Psoas muscle (tissue), 8 donors: ENCODE measurements around the gene HRK. TPM values are rescaled to one million over a fixed set of nuclear protein-coding genes. Genes with fewer than 3 reads are reported as not detected.

Experiments used
- ATAC-seq, 4 donors: fragments of 200-7000 bp; cut with Tn5 transposase; one replicate each; pipeline ENCODE4 v1.9.1; 2020; ENCODE audit warnings: moderate library complexity in 3 of 4, mild to moderate bottlenecking in 2 of 4
- DNase-seq, 2 donors: peaks; one replicate each; pipeline ENCODE4 v3.0.0-alpha.2; 2020
- H3K27ac ChIP-seq: fragments of 200-600 bp; one replicate; pipeline ENCODE4 v1.8.0; 2022
- H3K27me3 ChIP-seq, 3 donors: fragments of 200-600 bp in 1 of 3; one replicate each; pipeline versions ENCODE4 v1.6.1 to v1.8.0; 2013 to 2022; ENCODE audit warnings: low read length in 2 of 3, mild to moderate bottlenecking in 2 of 3, moderate library complexity in 1 of 3; ENCODE audit not compliant: insufficient read depth in 3 of 3
- H3K36me3 ChIP-seq, 2 donors: fragments of 200-600 bp in 1 of 2; one replicate each; pipeline versions ENCODE4 v1.6.1 to v1.8.0; 2013 to 2022; ENCODE audit warnings: low read depth in 1 of 2, mild to moderate bottlenecking in 1 of 2, moderate library complexity in 1 of 2; ENCODE audit not compliant: insufficient read depth in 1 of 2
- H3K4me1 ChIP-seq: fragments of 200-600 bp; one replicate; pipeline ENCODE4 v1.8.0; 2022
- H3K4me3 ChIP-seq: fragments of 200-600 bp; one replicate; pipeline ENCODE4 v1.8.0; 2022; ENCODE audit warnings: mild to moderate bottlenecking
- H3K9me3 ChIP-seq: fragments of 200-600 bp; one replicate; pipeline ENCODE4 v1.8.0; 2022
- CTCF ChIP-seq: fragments of 200-600 bp; IDR thresholded peaks from one replicate; pipeline ENCODE4 v1.8.0; 2022; ENCODE audit warnings: antibody characterized with exemption
- WGBS, 3 donors: extraction: QIAGEN DNeasy Blood & Tissue Kit; methylation state at CpG; one replicate each; pipeline versions ENCODE4 v1.1.6 to v1.1.7; 2013; 5-methylcytosine and 5-hydroxymethylcytosine counted together
- intact Hi-C, 2 donors: fragments of 100-400 bp; cut with DNase I; formaldehyde crosslinking; loops; one replicate each; pipeline versions ENCODE4 v1.11.0 to v1.14.2; 2022
- polyA plus RNA-seq, 3 donors: library from polyadenylated mRNA; stranded (reverse); fragments of 200-250 nt; gene quantifications; one replicate each; pipeline ENCODE4 v1.2.3, GENCODE V29; 2013
- total RNA-seq, 4 donors: library from RNA; stranded (reverse); fragmentation: NEBNext Ultra II Directional in 2 of 4; extraction: Animal tissue kit (Norgen Biotek cat#: 25700) in 2 of 4; gene quantifications; one replicate each; pipeline versions ENCODE4 v1.2.1 to v1.2.4, GENCODE V29; 2021 to 2023
- donor health status: healthy with polysubstance abuse.
- donor health status: DM: no; HTN: no; CAD: no; lungs with moderate emphysema.
- donor health status: Bipolar disorder and iron deficiency.
- donor health status: healthy.
- donor health status: DM: yes; HTN: yes; CAD: no.
- donor health status: DM: no; HTN: no; CAD: no.
- donor health status: DM: no; HTN: no; CAD: no.
- donor health status: DM: yes; HTN: yes; CAD: no.

Gene HRK
- total and polyA plus RNA-seq, 7 donors, result under 0.01 to 0.60 (median 0.01) TPM; not detected in 2

DNA sequence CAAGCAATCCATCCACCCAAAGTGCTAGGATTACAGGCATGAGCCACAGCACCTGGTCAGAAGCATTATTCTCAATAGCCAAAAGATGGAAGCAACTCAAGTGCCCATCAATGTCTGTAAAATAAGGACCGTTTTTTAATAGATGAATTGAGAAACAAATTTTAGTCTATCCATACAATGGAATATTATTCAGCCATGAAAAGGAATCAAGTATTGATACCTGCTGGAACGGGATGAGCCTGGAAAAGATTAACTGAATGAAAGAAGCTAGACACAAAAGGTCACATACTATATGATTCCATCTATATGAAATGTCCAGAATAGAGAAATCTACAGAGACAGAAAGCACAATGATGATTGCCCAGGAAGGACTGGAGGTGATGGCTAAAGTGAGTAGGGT lies 20.4 kb upstream of the HRK start:
- no peaks in the 10 kb centered on the region for H3K9me3 ChIP-seq
- no peaks in the 10 kb centered on the region for H3K4me1 ChIP-seq
- WGBS, 3 donors, result 80 to 87% (median 81%) methylated on average over 2 of the region's 2 CpGs
- intact Hi-C loops, result no loop called here
- DNase-seq (no peak), ATAC-seq (no peak)
- H3K4me3 ChIP-seq, result no peak overlapping the region
- H3K36me3 ChIP-seq, result no peaks in the 10 kb centered on the region
- TF ChIP-seq CTCF, result no peak
- H3K27ac ChIP-seq, result no peak overlapping the region
- peaks cover 1 to 7% (median 6%) of the 10 kb centered on the region in 3 donors for H3K27me3 ChIP-seq

DNA sequence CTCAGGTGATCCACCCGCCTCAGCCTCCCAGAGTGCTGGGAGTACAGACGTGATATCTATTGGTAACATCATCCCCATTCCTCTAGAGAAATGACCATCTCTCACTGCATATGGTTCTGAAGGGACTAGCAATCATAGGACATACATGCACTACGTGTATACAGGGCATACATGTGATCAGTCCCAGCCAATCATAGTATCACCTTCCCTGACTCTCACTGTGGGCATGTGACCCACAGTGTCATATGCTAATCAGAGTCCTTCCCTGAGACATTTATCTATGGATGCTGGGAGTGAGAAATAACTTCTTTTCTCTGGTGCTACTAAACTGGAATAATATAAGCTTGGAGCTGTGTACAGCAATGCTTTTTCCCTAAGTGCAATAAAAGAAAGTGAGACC lies 17.4 kb upstream of the HRK start:
- H3K4me1 ChIP-seq, result no peaks in the 10 kb centered on the region
- H3K36me3 ChIP-seq, result no peaks in the 10 kb centered on the region
- TF ChIP-seq CTCF, result no peak
- intact Hi-C loops, result no loop called here
- 50 to 53% (median 51%) methylated on average over 3 of the region's 3 CpGs for WGBS, 3 donors
- peaks cover 3 to 7% (median 6%) of the 10 kb centered on the region in 3 donors for H3K27me3 ChIP-seq
- DNase-seq (no peak), ATAC-seq (no peak)
- no peak overlapping the region for H3K27ac ChIP-seq
- no peaks in the 10 kb centered on the region for H3K9me3 ChIP-seq
- H3K4me3 ChIP-seq, result no peak overlapping the region

DNA sequence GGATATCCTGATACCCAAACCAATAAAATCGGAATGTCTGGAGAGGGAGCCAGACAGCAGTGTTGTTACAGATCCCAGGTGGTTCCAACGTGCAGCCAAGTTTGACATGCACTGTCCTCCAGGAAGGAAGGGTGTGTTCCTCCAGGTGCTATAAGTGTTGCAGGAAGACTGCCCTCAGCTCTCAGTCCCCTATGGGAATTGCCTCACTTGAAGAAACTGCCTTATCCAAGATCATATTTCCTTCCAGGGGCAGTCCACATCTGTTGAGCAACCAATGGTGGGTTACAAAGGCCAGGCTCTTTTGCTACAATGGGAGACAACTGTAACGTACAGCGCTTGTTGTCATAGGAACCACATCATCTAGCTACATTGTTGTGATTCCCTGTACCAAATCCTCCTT lies 16.2 kb upstream of the HRK start:
- 55 to 71% (median 61%) methylated on average over 4 of the region's 4 CpGs for WGBS, 3 donors
- no peak for TF ChIP-seq CTCF
- Histone ChIP-seq H3K4me1 (no peaks in the 10 kb centered on the region), H3K36me3 (no peaks in the 10 kb centered on the region), H3K27me3 (peaks cover 3 to 7% (median 6%) of the 10 kb centered on the region in 3 donors), H3K27ac (no peak overlapping the region), H3K4me3 (no peak overlapping the region), H3K9me3 (no peaks in the 10 kb centered on the region)
- no peak for DNase-seq
- intact Hi-C loops, result no loop called here
- ATAC-seq, result no peak

DNA sequence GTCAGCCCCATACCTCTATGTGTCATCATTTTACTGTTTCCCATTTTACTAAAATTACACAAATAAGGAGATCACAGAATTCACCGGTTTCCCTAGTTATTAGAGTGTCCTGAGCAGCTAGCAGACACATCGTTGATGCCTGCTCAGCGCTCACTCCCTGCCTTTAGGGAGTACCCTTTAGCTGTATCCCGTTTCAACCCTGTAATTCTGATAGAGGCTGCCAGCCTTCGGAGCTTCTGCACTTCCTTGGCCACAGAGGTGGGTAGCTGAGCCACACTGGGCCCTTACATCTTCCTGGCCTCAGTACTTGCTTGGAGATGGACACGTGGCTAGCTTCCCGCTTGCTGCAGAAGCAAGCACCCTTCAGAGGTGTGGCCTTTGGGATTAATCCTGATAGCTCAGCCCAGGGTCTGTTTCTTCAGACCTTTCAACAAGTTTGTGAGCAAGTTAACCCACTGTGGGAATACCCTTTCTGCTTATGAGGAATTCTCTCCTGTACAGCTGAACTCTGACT lies 15.2 kb upstream of the HRK start:
- Histone ChIP-seq H3K4me1 (no peaks in the 10 kb centered on the region), H3K9me3 (no peaks in the 10 kb centered on the region), H3K27me3 (peaks cover 3 to 7% (median 6%) of the 10 kb centered on the region in 3 donors), H3K27ac (no peak overlapping the region), H3K36me3 (no peaks in the 10 kb centered on the region), H3K4me3 (no peak overlapping the region)
- WGBS, 3 donors, result 40 to 46% (median 44%) methylated on average over 7 of the region's 7 CpGs
- no peak for TF ChIP-seq CTCF
- intact Hi-C loops, result no loop called here
- no peak for ATAC-seq
- DNase-seq, result no peak

- intact Hi-C loops, result no loop called here
- no peak for DNase-seq
- no peaks in the 10 kb centered on the region for H3K36me3 ChIP-seq
Observed at GRCh38 chr12:116894913-116895312, 13.7 kb upstream of the HRK start.

More at GRCh38 chr12:116894913-116895312, 13.7 kb upstream of the HRK start:
- H3K4me3 ChIP-seq, result no peak overlapping the region
- no peaks in the 10 kb centered on the region for H3K9me3 ChIP-seq
- no peaks in the 10 kb centered on the region for H3K4me1 ChIP-seq
- TF ChIP-seq CTCF, result no peak
- no peak for ATAC-seq
- no peak overlapping the region for H3K27ac ChIP-seq
- WGBS, 3 donors, result 72 to 80% (median 79%) methylated on average over 3 of the region's 3 CpGs
- H3K27me3 ChIP-seq, result peaks cover 0 to 3% (median 2%) of the 10 kb centered on the region in 3 donors
